GM19438 (cell line): ENCODE data around the gene COBLL1.
"Not testable (repeated sequence)": the region's sequence is repeated elsewhere in the genome, so short reads cannot be mapped to it uniquely, and the experiment has no call there.

ENCODE experiments used
- ATAC-seq: cut with Tn5 transposase; IDR thresholded peaks from one replicate; pipeline ENCODE4 v1.9.1; 2021; ENCODE audit warnings: low read depth; ENCODE audit not compliant: unreplicated experiment

The COBLL1 gene, protein sequence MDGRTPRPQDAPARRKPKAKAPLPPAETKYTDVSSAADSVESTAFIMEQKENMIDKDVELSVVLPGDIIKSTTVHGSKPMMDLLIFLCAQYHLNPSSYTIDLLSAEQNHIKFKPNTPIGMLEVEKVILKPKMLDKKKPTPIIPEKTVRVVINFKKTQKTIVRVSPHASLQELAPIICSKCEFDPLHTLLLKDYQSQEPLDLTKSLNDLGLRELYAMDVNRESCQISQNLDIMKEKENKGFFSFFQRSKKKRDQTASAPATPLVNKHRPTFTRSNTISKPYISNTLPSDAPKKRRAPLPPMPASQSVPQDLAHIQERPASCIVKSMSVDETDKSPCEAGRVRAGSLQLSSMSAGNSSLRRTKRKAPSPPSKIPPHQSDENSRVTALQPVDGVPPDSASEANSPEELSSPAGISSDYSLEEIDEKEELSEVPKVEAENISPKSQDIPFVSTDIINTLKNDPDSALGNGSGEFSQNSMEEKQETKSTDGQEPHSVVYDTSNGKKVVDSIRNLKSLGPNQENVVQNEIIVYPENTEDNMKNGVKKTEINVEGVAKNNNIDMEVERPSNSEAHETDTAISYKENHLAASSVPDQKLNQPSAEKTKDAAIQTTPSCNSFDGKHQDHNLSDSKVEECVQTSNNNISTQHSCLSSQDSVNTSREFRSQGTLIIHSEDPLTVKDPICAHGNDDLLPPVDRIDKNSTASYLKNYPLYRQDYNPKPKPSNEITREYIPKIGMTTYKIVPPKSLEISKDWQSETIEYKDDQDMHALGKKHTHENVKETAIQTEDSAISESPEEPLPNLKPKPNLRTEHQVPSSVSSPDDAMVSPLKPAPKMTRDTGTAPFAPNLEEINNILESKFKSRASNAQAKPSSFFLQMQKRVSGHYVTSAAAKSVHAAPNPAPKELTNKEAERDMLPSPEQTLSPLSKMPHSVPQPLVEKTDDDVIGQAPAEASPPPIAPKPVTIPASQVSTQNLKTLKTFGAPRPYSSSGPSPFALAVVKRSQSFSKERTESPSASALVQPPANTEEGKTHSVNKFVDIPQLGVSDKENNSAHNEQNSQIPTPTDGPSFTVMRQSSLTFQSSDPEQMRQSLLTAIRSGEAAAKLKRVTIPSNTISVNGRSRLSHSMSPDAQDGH

GRCh38 chr2:164841719-164842623 is at the start of gene COBLL1:
Gene COBLL1 (minus strand): TSS chr2:164841823. CDS start chr2:164841196, 627 bp downstream.
- peak; percentile 82 for ATAC-seq

DNA sequence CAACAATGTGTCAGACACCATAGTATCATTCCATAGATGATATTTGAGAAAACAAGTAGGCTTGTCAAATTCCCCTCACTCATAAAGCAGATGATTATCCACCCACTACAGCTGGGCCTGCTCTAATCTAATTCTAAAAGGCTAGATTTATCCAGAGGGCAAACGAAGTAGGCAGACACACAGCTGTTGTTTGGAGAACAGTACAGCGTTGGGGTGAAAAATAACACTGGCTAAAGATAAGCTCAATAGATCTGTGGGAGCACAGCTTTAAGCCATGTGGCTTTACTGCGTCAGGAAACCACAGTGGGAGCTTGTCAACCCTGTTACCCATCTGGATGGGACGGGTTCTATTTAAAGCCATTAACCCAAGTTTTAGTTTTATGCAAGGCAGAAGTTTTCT is 48.9 kb upstream of the COBLL1 start:
- ATAC-seq: no peak

- no peak for ATAC-seq
Measured at GRCh38 chr2:164888592-164888991, 47.0 kb upstream of the COBLL1 start.

- no peak for ATAC-seq
Measured at GRCh38 chr2:164887434-164888144, 46.0 kb upstream of the COBLL1 start.

- no peak for ATAC-seq
Measured at GRCh38 chr2:164882276-164882675, 40.7 kb upstream of the COBLL1 start.

- ATAC-seq: no peak
Measured at GRCh38 chr2:164881524-164881923, 39.9 kb upstream of the COBLL1 start.

GRCh38 chr2:164879901-164880535 is 38.4 kb upstream of the COBLL1 start:
- no peak for ATAC-seq

- no peak for ATAC-seq
Measured at GRCh38 chr2:164877927-164878326, 36.3 kb upstream of the COBLL1 start.

DNA sequence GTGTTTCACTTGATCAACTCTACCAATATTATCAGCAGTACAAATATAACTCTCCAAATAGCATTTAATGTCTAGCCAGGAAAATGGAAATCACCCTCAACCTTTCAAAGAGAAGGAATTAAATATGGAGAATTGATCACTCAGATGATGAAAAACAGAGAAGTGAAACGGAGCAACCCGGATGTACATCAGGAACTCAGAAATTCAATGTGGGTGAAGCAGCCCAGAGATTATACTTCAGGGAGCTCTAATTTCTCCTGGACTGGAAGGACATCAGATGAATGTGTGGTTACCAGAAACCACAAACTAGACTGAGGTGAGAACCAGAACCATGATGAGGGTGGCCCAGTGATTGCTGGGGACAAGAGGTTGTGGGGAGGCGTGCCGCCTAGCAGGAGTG is 35.5 kb upstream of the COBLL1 start:
- ATAC-seq: no peak

DNA sequence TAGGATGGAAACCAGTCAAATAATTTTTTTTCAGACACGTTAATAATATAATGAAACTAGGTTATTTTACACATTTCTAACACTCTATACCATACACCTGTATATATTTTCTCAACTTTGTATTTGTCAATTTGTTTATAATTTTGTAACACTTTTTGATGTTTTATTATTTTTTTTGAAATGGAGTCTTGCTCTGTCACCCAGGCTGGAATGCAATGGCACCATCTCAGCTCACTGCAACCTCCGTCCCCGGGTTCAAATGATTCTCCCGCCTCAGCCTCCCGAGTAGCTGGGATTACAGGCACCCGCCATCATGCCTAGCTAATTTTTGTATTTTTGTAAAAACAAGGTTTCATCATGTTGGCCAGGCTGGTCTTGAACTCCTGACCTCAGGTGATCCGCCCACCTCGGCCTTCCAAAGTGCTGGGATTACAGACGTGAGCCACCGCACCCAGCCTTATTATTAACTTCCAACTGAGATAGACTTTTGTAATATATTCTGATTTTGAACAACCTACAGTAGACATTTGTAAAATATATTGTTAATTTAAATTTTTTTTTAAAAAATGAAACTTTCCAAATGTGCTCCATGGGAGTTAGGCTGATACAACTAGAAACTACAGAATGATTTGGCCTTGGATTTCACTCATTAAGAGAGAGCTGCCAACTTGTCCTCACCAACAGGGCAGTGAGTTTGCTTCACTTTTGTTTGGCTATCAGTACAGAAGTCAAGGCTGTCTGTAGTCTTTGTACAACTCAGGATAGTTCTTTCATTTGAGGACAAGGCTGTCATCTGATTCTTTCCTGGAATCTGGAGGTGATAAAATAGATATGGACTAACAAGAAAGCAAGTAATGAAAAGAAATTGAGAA is 33.9 kb upstream of the COBLL1 start:
- ATAC-seq: no peak

GRCh38 chr2:164873210-164873908 is 31.7 kb upstream of the COBLL1 start:
- ATAC-seq: no peak

DNA sequence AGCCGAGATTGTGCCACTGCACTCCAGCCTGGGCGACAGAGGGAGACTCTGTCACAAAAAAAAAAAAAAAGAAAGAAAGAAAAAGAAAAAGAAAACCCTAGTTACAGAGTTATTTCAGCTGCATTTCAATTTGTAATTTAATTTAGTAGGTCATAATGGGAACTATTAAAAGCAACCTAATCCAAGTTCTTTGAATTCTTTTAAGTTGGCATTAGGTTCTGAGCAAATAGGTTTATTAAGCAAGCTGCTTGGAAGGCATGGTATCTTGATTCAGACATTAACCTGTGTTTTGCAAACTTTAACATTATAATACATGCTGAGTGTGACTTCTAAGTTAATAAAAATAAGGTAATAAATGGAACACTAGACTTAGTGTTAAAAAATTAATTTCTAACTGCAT is 29.8 kb upstream of the COBLL1 start:
- no peak for ATAC-seq

DNA sequence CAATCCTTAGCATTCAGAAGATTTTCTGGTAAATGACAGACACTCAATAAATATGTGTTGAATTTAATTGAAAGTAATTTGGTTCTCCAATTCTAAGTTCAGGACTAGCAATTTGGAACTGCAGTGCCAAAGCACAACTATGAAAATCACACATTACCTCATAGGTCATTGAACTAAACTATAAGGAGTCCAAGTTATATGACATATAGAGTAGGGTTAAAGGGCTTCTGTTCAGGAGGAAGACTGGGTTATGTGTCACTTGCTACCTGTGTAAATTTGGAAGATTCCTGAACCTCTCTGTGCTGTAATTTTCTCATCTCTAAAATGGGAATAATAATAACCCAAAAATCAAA is 27.8 kb upstream of the COBLL1 start:
- ATAC-seq: no peak

GRCh38 chr2:164868563-164869419 is 27.2 kb upstream of the COBLL1 start:
- no peak for ATAC-seq

GRCh38 chr2:164867779-164868397 is 26.3 kb upstream of the COBLL1 start:
- no peak for ATAC-seq

DNA sequence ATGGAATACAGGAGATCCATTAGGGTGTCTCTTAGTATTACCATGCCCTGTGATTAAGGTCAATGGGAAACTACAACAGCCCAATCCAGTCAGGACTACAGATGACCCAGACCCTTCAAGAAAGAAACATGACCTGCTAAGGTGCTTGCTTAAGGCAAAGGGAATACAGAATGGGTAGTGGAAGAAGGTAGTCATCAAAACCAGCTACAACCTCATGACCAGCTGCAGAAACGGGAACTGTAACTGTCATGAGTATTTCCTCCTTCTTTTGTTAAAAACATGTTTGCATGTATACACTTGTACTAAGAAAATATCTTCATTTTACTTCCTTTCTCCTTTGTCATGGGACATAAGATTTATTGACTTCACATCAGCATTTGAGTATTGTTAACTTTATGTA is 24.8 kb upstream of the COBLL1 start:
- not testable (repeated sequence) for ATAC-seq
